ENCODE measurements around the gene FXYD6. TPM values are rescaled to one million over a fixed set of nuclear protein-coding genes. Genes with fewer than 3 reads are reported as not detected.
A peak's percentile ranks its signal among the peaks of the same experiment; 100 is the strongest.

Gene FXYD6
- total RNA-seq, 4 donors from 2014 or later, result 21.5 to 79.9 (median 25.6) TPM

GRCh38 chr11:117851106-117851505 lies 25.4 kb downstream of the FXYD6 start:
- no peak for TF ChIP-seq CTCF (IDR thresholded peaks at IDR 0.05)
- no peak for ATAC-seq (ENCODE audit: low FRiP score)
- DNase-seq (ENCODE audit: low spot score), result no peak

- DNase-seq (ENCODE audit: low spot score) (no peak), ATAC-seq (ENCODE audit: low FRiP score) (no peak)
- TF ChIP-seq CTCF (IDR thresholded peaks at IDR 0.05), result no peak
Measured at GRCh38 chr11:117849781-117850414, 26.6 kb downstream of the FXYD6 start.

GRCh38 chr11:117843666-117844484 lies 32.6 kb downstream of the FXYD6 start:
- peak in 2 of 3 donors; percentile 98 for TF ChIP-seq CTCF (IDR thresholded peaks at IDR 0.05)
- DNase-seq (ENCODE audit: low spot score) (peak; percentile 91), ATAC-seq (ENCODE audit: low FRiP score) (no peak)

- ATAC-seq (ENCODE audit: low FRiP score) (peak; percentile 21), DNase-seq (ENCODE audit: low spot score) (no peak)
- TF ChIP-seq CTCF (IDR thresholded peaks at IDR 0.05), result no peak
Measured at GRCh38 chr11:117842131-117842941, 34.1 kb downstream of the FXYD6 start.

- DNase-seq (ENCODE audit: low spot score) (no peak), ATAC-seq (ENCODE audit: low FRiP score) (no peak)
- no peak for TF ChIP-seq CTCF (IDR thresholded peaks at IDR 0.05)
Measured at GRCh38 chr11:117841551-117842031, 34.9 kb downstream of the FXYD6 start.

GRCh38 chr11:117840881-117841550 lies 35.4 kb downstream of the FXYD6 start:
- no peak for DNase-seq (ENCODE audit: low spot score)
- TF ChIP-seq CTCF (IDR thresholded peaks at IDR 0.05), result no peak
- no peak for ATAC-seq (ENCODE audit: low FRiP score)
